Activated naive CD4-positive, alpha-beta T cell treated with anti-CD3 and anti-CD28 coated beads, Interleukin-2, amount 50 U/mL, for 24 hours (primary cell): ENCODE data around the gene TMEM51.

Experiments used
- H3K27ac Mint-ChIP-seq: one replicate; pipeline ENCODE4 v1.8.0; 2021; ENCODE audit warnings: mild to moderate bottlenecking, mixed read lengths
- H3K27me3 Mint-ChIP-seq: one replicate; pipeline ENCODE4 v1.8.0; 2021; ENCODE audit warnings: mixed read lengths
- H3K36me3 Mint-ChIP-seq: one replicate; pipeline ENCODE4 v1.8.0; 2021; ENCODE audit warnings: mixed read lengths
- H3K4me1 Mint-ChIP-seq: one replicate; pipeline ENCODE4 v1.8.0; 2021; ENCODE audit warnings: mixed read lengths
- H3K4me3 Mint-ChIP-seq: one replicate; pipeline ENCODE4 v1.8.0; 2021; ENCODE audit warnings: mild to moderate bottlenecking, mixed read lengths
- H3K9me3 Mint-ChIP-seq: one replicate; pipeline ENCODE4 v1.8.0; 2021; ENCODE audit warnings: mixed read lengths

TMEM51 gene

DNA sequence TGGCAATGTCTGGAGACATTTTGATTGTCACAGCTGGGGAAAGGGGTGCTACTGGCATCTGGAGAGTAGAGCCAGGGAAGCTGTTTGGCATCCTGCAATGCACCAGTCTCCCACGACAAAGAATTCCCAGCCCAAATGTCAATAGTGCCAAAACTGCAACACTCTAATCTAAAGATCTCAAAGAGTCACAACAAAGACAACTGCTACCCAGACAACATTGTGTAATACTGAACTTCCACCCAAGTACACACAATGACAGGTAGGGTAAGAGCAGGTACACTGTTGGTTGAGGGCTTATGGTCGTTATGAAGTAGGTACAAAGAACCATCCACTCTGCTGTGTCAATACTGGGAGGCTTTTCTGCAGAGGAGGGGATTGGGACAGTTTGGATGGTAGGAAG is 8.2 kb upstream of the TMEM51 start:
- peaks cover 4% of the 10 kb centered on the region for H3K4me1 Mint-ChIP-seq
- no peak overlapping the region for H3K4me3 Mint-ChIP-seq
- no peaks in the 10 kb centered on the region for H3K9me3 Mint-ChIP-seq
- no peak overlapping the region for H3K27ac Mint-ChIP-seq
- peaks cover 25% of the 10 kb centered on the region for H3K27me3 Mint-ChIP-seq
- no peaks in the 10 kb centered on the region for H3K36me3 Mint-ChIP-seq

GRCh38 chr1:15146142-15146680 is 7.3 kb upstream of the TMEM51 start:
- Mint-ChIP-seq H3K27ac (no peak overlapping the region), H3K4me1 (peaks cover 4% of the 10 kb centered on the region), H3K36me3 (no peaks in the 10 kb centered on the region), H3K27me3 (peaks cover 27% of the 10 kb centered on the region), H3K9me3 (no peaks in the 10 kb centered on the region), H3K4me3 (no peak overlapping the region)

- Mint-ChIP-seq H3K27me3 (peaks cover 27% of the 10 kb centered on the region), H3K27ac (no peak overlapping the region), H3K9me3 (no peaks in the 10 kb centered on the region), H3K4me1 (peaks cover 4% of the 10 kb centered on the region), H3K4me3 (no peak overlapping the region), H3K36me3 (no peaks in the 10 kb centered on the region)
Measured at GRCh38 chr1:15146971-15147376, 6.6 kb upstream of the TMEM51 start.

DNA sequence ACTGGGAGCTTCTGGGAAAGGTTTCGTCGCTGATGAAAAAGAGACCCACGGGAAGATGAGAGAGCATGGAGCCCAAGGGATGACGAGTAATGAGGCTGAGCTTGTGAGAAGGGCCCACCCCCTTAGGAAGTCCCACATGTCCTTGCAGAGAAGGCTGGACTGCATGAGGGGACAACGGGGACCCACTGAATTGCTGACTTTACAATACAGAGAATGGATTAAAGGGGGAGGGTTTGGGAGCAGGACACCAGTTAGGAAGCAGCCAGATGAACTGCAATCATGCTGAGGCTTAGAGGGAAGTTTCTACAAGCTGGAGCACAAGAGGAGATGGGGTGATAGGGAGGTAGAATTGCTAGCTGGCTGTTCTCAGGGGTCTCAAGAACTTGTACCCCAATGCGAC is 5.5 kb upstream of the TMEM51 start:
- no peak overlapping the region for H3K27ac Mint-ChIP-seq
- H3K36me3 Mint-ChIP-seq: no peaks in the 10 kb centered on the region
- H3K9me3 Mint-ChIP-seq: no peaks in the 10 kb centered on the region
- H3K27me3 Mint-ChIP-seq: peaks cover 26% of the 10 kb centered on the region
- H3K4me3 Mint-ChIP-seq: no peak overlapping the region
- peaks cover 7% of the 10 kb centered on the region for H3K4me1 Mint-ChIP-seq

DNA sequence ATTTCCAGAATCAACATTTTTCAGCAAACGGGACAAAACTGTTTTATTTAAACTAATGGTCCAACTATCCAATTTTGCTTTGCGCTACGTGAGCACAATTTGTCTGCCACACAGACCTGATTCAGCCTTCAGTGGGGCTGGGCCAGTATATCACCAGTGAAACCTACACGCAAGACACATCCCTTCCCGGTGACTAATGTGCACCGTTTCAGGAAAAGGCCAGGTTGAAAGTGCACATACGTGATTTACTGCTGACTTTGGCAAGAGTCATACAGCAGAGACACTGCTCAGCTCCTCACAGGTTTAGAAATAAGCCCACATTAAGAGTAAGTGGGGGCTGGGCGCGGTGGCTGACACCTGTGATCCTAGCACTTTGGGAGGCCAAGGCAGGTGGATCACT is 5.1 kb upstream of the TMEM51 start:
- Mint-ChIP-seq H3K4me1 (peaks cover 7% of the 10 kb centered on the region), H3K4me3 (no peak overlapping the region), H3K27ac (no peak overlapping the region), H3K9me3 (no peaks in the 10 kb centered on the region), H3K27me3 (peaks cover 23% of the 10 kb centered on the region), H3K36me3 (no peaks in the 10 kb centered on the region)

DNA sequence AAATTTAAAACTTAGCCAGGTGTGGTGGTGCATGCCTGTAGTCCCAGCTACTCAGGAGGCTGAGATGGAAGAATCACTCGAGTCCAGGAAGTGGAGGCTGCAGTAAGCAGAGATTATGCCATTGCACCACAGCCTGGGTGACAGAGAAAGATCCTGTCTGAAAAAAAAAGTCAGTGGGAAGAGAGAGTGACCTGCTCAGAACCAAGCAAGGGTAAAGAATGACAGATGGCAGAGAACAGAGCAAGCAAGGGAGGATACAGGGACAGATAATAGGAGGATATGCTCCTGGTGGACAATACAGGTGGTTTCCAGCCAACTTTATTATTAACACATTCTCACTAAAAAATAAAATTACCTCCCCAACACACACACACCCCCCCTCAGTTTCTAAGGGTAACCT is 4.6 kb upstream of the TMEM51 start:
- H3K36me3 Mint-ChIP-seq: no peaks in the 10 kb centered on the region
- H3K9me3 Mint-ChIP-seq: no peaks in the 10 kb centered on the region
- no peak overlapping the region for H3K27ac Mint-ChIP-seq
- H3K27me3 Mint-ChIP-seq: peaks cover 23% of the 10 kb centered on the region
- no peak overlapping the region for H3K4me3 Mint-ChIP-seq
- peaks cover 7% of the 10 kb centered on the region for H3K4me1 Mint-ChIP-seq

GRCh38 chr1:15150376-15150775 is 3.2 kb upstream of the TMEM51 start:
- Mint-ChIP-seq H3K4me1 (peaks cover 16% of the 10 kb centered on the region), H3K4me3 (no peak overlapping the region), H3K27me3 (peaks cover 24% of the 10 kb centered on the region), H3K27ac (no peak overlapping the region), H3K9me3 (no peaks in the 10 kb centered on the region), H3K36me3 (no peaks in the 10 kb centered on the region)

DNA sequence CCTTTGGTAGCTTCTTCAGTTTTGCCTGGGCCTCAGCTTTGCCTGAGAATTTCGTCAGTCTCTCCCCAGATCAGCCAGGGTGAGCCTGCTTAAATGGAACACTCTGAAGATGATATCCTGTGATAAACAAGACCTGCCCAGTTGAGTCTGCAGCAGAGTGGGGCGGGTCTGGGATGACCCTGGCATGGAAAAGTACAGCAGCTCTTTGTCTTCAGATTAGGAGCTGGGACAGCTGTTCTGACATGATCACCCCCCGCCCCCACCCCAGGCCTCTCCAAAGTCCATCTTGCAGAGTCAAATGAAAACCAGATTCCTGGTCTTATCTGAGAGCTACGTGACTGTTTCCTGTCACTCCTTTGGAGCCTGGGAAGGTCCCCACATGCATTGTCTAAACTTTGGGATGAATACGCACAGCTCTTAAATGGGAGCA is 2.2 kb upstream of the TMEM51 start:
- H3K27ac Mint-ChIP-seq: no peak overlapping the region
- peaks cover 27% of the 10 kb centered on the region for H3K4me1 Mint-ChIP-seq
- no peaks in the 10 kb centered on the region for H3K9me3 Mint-ChIP-seq
- H3K36me3 Mint-ChIP-seq: no peaks in the 10 kb centered on the region
- peaks cover 24% of the 10 kb centered on the region for H3K27me3 Mint-ChIP-seq
- peak overlapping the region; percentile 11 for H3K4me3 Mint-ChIP-seq

DNA sequence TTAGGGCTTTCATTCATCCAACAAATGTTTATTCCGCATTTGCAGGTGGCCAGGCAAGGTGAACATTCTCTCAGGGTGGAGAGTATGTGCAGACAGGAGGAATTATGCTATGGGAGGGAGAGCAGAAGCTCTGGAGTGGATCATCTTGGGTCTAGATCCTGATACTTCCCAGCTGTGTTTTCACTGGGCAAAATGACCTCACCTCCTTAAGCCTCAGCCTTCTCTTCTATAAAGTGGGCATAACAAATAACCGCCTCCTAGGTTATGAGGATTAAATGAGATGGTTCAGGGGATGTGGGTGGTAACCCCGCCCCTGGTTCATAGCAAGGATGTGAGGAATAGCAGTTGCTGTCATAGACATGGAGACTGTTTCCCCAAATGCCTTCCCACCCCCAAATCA is 1.7 kb upstream of the TMEM51 start:
- Mint-ChIP-seq H3K4me3 (peak overlapping the region; percentile 11), H3K9me3 (no peaks in the 10 kb centered on the region), H3K27ac (no peak overlapping the region), H3K27me3 (peaks cover 24% of the 10 kb centered on the region), H3K4me1 (peaks cover 31% of the 10 kb centered on the region), H3K36me3 (no peaks in the 10 kb centered on the region)

GRCh38 chr1:15152318-15153183 is 996 bp upstream of the TMEM51 start:
- Mint-ChIP-seq H3K9me3 (no peaks in the 10 kb centered on the region), H3K4me3 (peak overlapping the region; percentile 74), H3K36me3 (no peaks in the 10 kb centered on the region), H3K27ac (no peak overlapping the region), H3K27me3 (peaks cover 24% of the 10 kb centered on the region), H3K4me1 (peaks cover 35% of the 10 kb centered on the region)

GRCh38 chr1:15153842-15154479 is 414 bp downstream of the TMEM51 start:
- peaks cover 18% of the 10 kb centered on the region for H3K27me3 Mint-ChIP-seq
- H3K9me3 Mint-ChIP-seq: no peaks in the 10 kb centered on the region
- peak overlapping the region; percentile 79 for H3K4me3 Mint-ChIP-seq
- peaks cover 35% of the 10 kb centered on the region for H3K4me1 Mint-ChIP-seq
- no peak overlapping the region for H3K27ac Mint-ChIP-seq
- H3K36me3 Mint-ChIP-seq: no peaks in the 10 kb centered on the region

GRCh38 chr1:15154480-15155036 is 1.0 kb downstream of the TMEM51 start:
- Mint-ChIP-seq H3K27me3 (peaks cover 17% of the 10 kb centered on the region), H3K36me3 (no peaks in the 10 kb centered on the region), H3K9me3 (no peaks in the 10 kb centered on the region), H3K4me3 (peak overlapping the region; percentile 79), H3K4me1 (peaks cover 35% of the 10 kb centered on the region), H3K27ac (no peak overlapping the region)

DNA sequence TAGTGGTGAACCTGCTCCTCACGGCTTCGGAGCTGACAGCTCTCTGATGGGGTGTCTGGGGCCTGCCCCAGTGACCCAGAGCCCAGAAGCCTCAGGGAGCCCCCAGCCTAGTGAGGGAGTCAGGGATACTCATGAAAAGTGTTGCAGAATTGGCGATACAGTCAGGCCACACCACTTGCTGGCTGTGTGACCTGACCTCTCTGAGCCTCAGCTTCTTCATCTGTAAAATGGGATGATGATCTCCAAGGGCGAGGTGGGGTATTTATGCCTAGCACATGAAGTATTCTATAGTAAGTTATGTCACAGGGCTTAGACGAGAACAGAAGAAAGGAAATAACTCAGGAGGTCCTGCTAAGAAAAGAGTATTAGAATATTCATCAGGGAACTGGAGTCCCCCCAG is 1.6 kb downstream of the TMEM51 start:
- Mint-ChIP-seq H3K4me3 (peak overlapping the region; percentile 28), H3K4me1 (peaks cover 35% of the 10 kb centered on the region), H3K27ac (no peak overlapping the region), H3K9me3 (no peaks in the 10 kb centered on the region), H3K36me3 (no peaks in the 10 kb centered on the region), H3K27me3 (peaks cover 17% of the 10 kb centered on the region)

- Mint-ChIP-seq H3K27me3 (peaks cover 15% of the 10 kb centered on the region), H3K4me1 (peaks cover 35% of the 10 kb centered on the region), H3K36me3 (no peaks in the 10 kb centered on the region), H3K4me3 (peak overlapping the region; percentile 57), H3K27ac (no peak overlapping the region), H3K9me3 (no peaks in the 10 kb centered on the region)
Measured at GRCh38 chr1:15155888-15156741, 2.6 kb downstream of the TMEM51 start.

DNA sequence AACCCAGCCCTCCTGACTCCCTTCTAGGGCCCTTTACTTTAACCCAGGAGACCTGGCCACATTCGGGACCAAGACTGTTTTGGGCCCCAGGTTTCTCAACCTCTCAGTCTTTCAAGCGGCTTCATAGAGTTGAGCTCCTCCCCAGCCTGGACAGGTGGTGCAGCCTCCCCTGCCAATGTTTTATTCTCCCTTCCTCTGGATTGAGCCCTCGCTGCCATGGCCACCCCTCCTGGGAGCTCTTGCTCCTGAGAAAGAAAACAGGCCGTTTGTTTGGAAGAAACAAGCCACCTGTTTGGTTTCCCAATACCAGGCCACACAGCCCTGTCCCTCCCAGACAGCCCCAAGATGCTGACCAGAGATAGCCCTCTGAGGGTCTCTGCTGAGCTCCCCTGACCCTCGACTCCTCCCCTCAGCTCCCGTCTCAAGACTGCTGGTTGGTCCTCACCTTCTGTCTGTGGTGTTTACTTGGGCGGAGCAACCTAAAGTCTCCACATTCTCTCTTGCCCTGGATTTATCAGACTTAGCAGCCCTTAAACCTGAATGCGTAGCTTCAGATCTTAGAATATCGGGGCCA is 3.3 kb downstream of the TMEM51 start:
- peaks cover 35% of the 10 kb centered on the region for H3K4me1 Mint-ChIP-seq
- H3K9me3 Mint-ChIP-seq: no peaks in the 10 kb centered on the region
- peak overlapping the region; percentile 52 for H3K4me3 Mint-ChIP-seq
- H3K36me3 Mint-ChIP-seq: no peaks in the 10 kb centered on the region
- peaks cover 13% of the 10 kb centered on the region for H3K27me3 Mint-ChIP-seq
- no peak overlapping the region for H3K27ac Mint-ChIP-seq
